Measurements from ENCODE around the gene AMELX.

AMELX gene

GRCh38 chrX:11290416-11291102, 2.7 kb upstream of the AMELX start:
- no peak for TF ChIP-seq CTCF (IDR thresholded peaks at IDR 0.05; ENCODE audit: borderline replicate concordance, control extremely low read depth, extremely low read depth, insufficient read depth, missing control alignments)
- no peak for DNase-seq (ENCODE audit: low spot score)
- in situ Hi-C loops (cut with MboI; ENCODE audit: low sequenced_read_pairs, unreplicated experiment), result no loop called here

- no peak for TF ChIP-seq CTCF (IDR thresholded peaks at IDR 0.05; ENCODE audit: borderline replicate concordance, control extremely low read depth, extremely low read depth, insufficient read depth, missing control alignments)
- in situ Hi-C loops (cut with MboI; ENCODE audit: low sequenced_read_pairs, unreplicated experiment), result no loop called here
- no peak for DNase-seq (ENCODE audit: low spot score)
Observed at GRCh38 chrX:11296051-11296450, 2.8 kb downstream of the AMELX start.

- no peak for DNase-seq (ENCODE audit: low spot score)
- in situ Hi-C loops (cut with MboI; ENCODE audit: low sequenced_read_pairs, unreplicated experiment), result no loop called here
- TF ChIP-seq CTCF (IDR thresholded peaks at IDR 0.05; ENCODE audit: borderline replicate concordance, control extremely low read depth, extremely low read depth, insufficient read depth, missing control alignments), result no peak
Observed at GRCh38 chrX:11298600-11298999, 5.4 kb downstream of the AMELX start.

GRCh38 chrX:11304829-11305228, 11.6 kb downstream of the AMELX start:
- TF ChIP-seq CTCF (IDR thresholded peaks at IDR 0.05; ENCODE audit: borderline replicate concordance, control extremely low read depth, extremely low read depth, insufficient read depth, missing control alignments), result no peak
- in situ Hi-C loops (cut with MboI; ENCODE audit: low sequenced_read_pairs, unreplicated experiment), result no loop called here
- DNase-seq (ENCODE audit: low spot score), result no peak

GRCh38 chrX:11305641-11306040, 12.4 kb downstream of the AMELX start:
- no peak for DNase-seq (ENCODE audit: low spot score)
- in situ Hi-C loops (cut with MboI; ENCODE audit: low sequenced_read_pairs, unreplicated experiment), result no loop called here
- TF ChIP-seq CTCF (IDR thresholded peaks at IDR 0.05; ENCODE audit: borderline replicate concordance, control extremely low read depth, extremely low read depth, insufficient read depth, missing control alignments), result no peak

GRCh38 chrX:11309220-11309619, 16.0 kb downstream of the AMELX start:
- TF ChIP-seq CTCF (IDR thresholded peaks at IDR 0.05; ENCODE audit: borderline replicate concordance, control extremely low read depth, extremely low read depth, insufficient read depth, missing control alignments), result no peak
- no peak for DNase-seq (ENCODE audit: low spot score)
- in situ Hi-C loops (cut with MboI; ENCODE audit: low sequenced_read_pairs, unreplicated experiment), result no loop called here
